ENCODE results near the gene LRRIQ1. TPM values are rescaled to one million over a fixed set of nuclear protein-coding genes. Genes with fewer than 3 reads are reported as not detected.

Gene LRRIQ1
- total RNA-seq, 1 donor from 2014 or later, result 0.19 TPM

- DNase-seq (ENCODE audit: low spot score), result no peak
Measured at GRCh38 chr12:85057370-85057963, 21.3 kb downstream of the LRRIQ1 start.

- no peak for DNase-seq (ENCODE audit: low spot score)
Measured at GRCh38 chr12:85058339-85058738, 22.2 kb downstream of the LRRIQ1 start.

- DNase-seq (ENCODE audit: low spot score), result no peak
Measured at GRCh38 chr12:85059594-85059993, 23.4 kb downstream of the LRRIQ1 start.

GRCh38 chr12:85060916-85061315 lies 24.8 kb downstream of the LRRIQ1 start:
- DNase-seq (ENCODE audit: low spot score), result no peak

GRCh38 chr12:85065837-85066482 lies 29.8 kb downstream of the LRRIQ1 start:
- DNase-seq (ENCODE audit: low spot score), result no peak

GRCh38 chr12:85072826-85073225 lies 36.7 kb downstream of the LRRIQ1 start:
- DNase-seq (ENCODE audit: low spot score), result no peak

GRCh38 chr12:85076688-85077430 lies 40.7 kb downstream of the LRRIQ1 start:
- DNase-seq (ENCODE audit: low spot score), result no peak

GRCh38 chr12:85085066-85085465 lies 48.9 kb downstream of the LRRIQ1 start:
- DNase-seq (ENCODE audit: low spot score), result no peak

- DNase-seq (ENCODE audit: low spot score), result no peak
Measured at GRCh38 chr12:85089792-85090191, 53.6 kb downstream of the LRRIQ1 start.

GRCh38 chr12:85092814-85093370 lies 56.7 kb downstream of the LRRIQ1 start:
- no peak for DNase-seq (ENCODE audit: low spot score)

- DNase-seq (ENCODE audit: low spot score), result no peak
Measured at GRCh38 chr12:85095501-85095900, 59.4 kb downstream of the LRRIQ1 start.

GRCh38 chr12:85130646-85131045 lies 94.5 kb downstream of the LRRIQ1 start:
- DNase-seq (ENCODE audit: low spot score), result no peak

- no peak for DNase-seq (ENCODE audit: low spot score)
Measured at GRCh38 chr12:85138833-85139232, 102.7 kb downstream of the LRRIQ1 start.

- no peak for DNase-seq (ENCODE audit: low spot score)
Measured at GRCh38 chr12:85147331-85147730, 111.2 kb downstream of the LRRIQ1 start.

GRCh38 chr12:85152311-85152729 lies 116.2 kb downstream of the LRRIQ1 start:
- no peak for DNase-seq (ENCODE audit: low spot score)

- DNase-seq (ENCODE audit: low spot score), result no peak
Measured at GRCh38 chr12:85155791-85156190, 119.6 kb downstream of the LRRIQ1 start.

GRCh38 chr12:85156569-85156968 lies 120.4 kb downstream of the LRRIQ1 start:
- DNase-seq (ENCODE audit: low spot score), result no peak

GRCh38 chr12:85157035-85157603 lies 121.0 kb downstream of the LRRIQ1 start:
- no peak for DNase-seq (ENCODE audit: low spot score)

GRCh38 chr12:85163752-85164321 lies 127.7 kb downstream of the LRRIQ1 start:
- DNase-seq (ENCODE audit: low spot score), result no peak

- no peak for DNase-seq (ENCODE audit: low spot score)
Measured at GRCh38 chr12:85179680-85180270, 143.6 kb downstream of the LRRIQ1 start.

GRCh38 chr12:85182699-85183098 lies 146.5 kb downstream of the LRRIQ1 start:
- DNase-seq (ENCODE audit: low spot score), result no peak

Measured in mesenteric fat pad (tissue), 1 donor.